Nephron progenitor cell (in vitro differentiated cells): ENCODE data around the gene TMEM245.
"Not testable (repeated sequence)": the region's sequence is repeated elsewhere in the genome, so short reads cannot be mapped to it uniquely, and the experiment has no call there.

Experiments used
- DNase-seq: peaks from one replicate; pipeline ENCODE4 v3.0.0; 2021
- H3K27ac Mint-ChIP-seq: 2 replicates; pipeline ENCODE4 v1.8.0; 2021; ENCODE audit warnings: mild to moderate bottlenecking, moderate library complexity, mixed read lengths
- H3K27me3 Mint-ChIP-seq: 2 replicates; pipeline ENCODE4 v1.8.0; 2021; ENCODE audit warnings: mild to moderate bottlenecking, low read depth, mixed read lengths; ENCODE audit not compliant: poor library complexity
- H3K36me3 Mint-ChIP-seq: 2 replicates; pipeline ENCODE4 v1.8.0; 2021; ENCODE audit warnings: low read depth, mixed read lengths
- H3K4me1 Mint-ChIP-seq: 2 replicates; pipeline ENCODE4 v1.8.0; 2021; ENCODE audit warnings: mixed read lengths
- H3K4me3 Mint-ChIP-seq: 2 replicates; pipeline ENCODE4 v1.8.0; 2021; ENCODE audit warnings: mild to moderate bottlenecking, moderate library complexity, mixed read lengths
- H3K9me3 Mint-ChIP-seq: 2 replicates; pipeline ENCODE4 v1.8.0; 2021; ENCODE audit warnings: mild to moderate bottlenecking, moderate library complexity, mixed read lengths
- TF ChIP-seq, protein P1 (sequence below): fragments of 200-600 bp; sonication (generic); IDR thresholded peaks from 2 replicates; pipeline ENCODE4 v1.5.0; 2021; ENCODE audit warnings: antibody characterized with exemption

Gene TMEM245

DNA sequence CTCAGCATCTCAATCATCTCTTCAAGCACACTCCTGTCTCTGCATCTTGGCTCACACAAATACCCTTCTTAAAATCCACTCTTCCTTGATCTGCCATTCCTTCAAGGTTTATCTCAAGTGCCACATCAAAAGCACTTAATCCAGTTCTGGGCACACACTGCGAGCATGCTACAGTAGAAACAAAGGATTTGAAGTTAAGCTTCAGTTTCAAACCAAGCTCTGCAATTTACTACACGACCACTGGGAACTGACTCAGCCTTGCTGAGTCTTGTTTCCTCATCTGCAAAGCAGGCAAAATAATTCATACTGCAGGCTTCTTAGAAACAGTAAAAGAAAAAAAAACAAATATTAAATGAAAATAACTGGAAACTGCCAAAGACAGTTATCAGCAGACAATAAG, 56.0 kb downstream of the TMEM245 start:
- no peak for DNase-seq
- TF ChIP-seq, protein P1, sequence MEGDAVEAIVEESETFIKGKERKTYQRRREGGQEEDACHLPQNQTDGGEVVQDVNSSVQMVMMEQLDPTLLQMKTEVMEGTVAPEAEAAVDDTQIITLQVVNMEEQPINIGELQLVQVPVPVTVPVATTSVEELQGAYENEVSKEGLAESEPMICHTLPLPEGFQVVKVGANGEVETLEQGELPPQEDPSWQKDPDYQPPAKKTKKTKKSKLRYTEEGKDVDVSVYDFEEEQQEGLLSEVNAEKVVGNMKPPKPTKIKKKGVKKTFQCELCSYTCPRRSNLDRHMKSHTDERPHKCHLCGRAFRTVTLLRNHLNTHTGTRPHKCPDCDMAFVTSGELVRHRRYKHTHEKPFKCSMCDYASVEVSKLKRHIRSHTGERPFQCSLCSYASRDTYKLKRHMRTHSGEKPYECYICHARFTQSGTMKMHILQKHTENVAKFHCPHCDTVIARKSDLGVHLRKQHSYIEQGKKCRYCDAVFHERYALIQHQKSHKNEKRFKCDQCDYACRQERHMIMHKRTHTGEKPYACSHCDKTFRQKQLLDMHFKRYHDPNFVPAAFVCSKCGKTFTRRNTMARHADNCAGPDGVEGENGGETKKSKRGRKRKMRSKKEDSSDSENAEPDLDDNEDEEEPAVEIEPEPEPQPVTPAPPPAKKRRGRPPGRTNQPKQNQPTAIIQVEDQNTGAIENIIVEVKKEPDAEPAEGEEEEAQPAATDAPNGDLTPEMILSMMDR = no peak
- H3K9me3 Mint-ChIP-seq = no peaks in the 10 kb centered on the region
- no peaks in the 10 kb centered on the region for H3K4me1 Mint-ChIP-seq
- H3K27ac Mint-ChIP-seq = no peak overlapping the region
- peaks cover 56% of the 10 kb centered on the region for H3K36me3 Mint-ChIP-seq
- H3K4me3 Mint-ChIP-seq = no peak overlapping the region
- no peaks in the 10 kb centered on the region for H3K27me3 Mint-ChIP-seq

DNA sequence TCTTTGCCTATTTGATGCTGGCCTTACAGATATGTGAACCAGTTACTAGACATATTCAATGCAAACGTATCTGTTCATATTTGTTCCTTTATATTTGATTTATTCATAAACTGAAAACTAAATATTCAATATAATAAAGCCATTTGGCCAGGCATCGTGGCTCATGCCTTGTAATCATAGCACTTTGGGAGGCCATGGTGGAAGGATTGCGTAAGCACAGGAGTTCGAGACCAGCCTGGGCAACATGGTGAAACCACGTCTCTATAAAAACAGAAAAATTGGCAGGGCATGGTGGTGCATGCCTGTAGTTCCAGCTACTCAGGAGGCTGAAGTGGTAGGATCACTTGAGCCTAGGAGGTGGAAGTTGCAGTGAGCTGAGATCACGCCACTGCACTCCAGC, 57.2 kb downstream of the TMEM245 start:
- DNase-seq = no peak
- no peak overlapping the region for H3K27ac Mint-ChIP-seq
- peaks cover 62% of the 10 kb centered on the region for H3K36me3 Mint-ChIP-seq
- H3K9me3 Mint-ChIP-seq = no peaks in the 10 kb centered on the region
- no peak overlapping the region for H3K4me3 Mint-ChIP-seq
- H3K4me1 Mint-ChIP-seq = no peaks in the 10 kb centered on the region
- H3K27me3 Mint-ChIP-seq = no peaks in the 10 kb centered on the region
- TF ChIP-seq, protein P1 = no peak

DNA sequence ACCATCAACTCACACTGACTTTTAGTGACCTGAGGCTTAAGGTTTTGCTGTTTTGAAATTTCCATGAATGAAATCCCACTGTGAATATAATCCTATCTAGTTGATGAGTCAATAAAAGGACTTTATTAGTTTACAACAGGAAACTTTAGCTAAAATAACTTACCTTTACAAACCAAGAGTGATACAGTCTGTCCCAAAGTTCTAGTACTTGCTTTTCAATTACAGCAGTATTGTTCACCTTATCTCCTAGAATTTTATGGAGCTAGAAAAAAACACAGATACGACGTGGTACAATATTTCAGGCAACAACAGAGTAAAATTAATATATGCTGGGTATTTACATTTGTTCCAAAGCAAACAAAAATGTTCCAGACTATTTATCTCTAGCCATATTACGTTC, 59.6 kb downstream of the TMEM245 start:
- Mint-ChIP-seq H3K9me3 (no peaks in the 10 kb centered on the region), H3K27ac (no peak overlapping the region), H3K4me1 (no peaks in the 10 kb centered on the region), H3K4me3 (no peak overlapping the region), H3K36me3 (peaks cover 75% of the 10 kb centered on the region), H3K27me3 (no peaks in the 10 kb centered on the region)
- TF ChIP-seq, protein P1 = no peak
- DNase-seq = no peak

DNA sequence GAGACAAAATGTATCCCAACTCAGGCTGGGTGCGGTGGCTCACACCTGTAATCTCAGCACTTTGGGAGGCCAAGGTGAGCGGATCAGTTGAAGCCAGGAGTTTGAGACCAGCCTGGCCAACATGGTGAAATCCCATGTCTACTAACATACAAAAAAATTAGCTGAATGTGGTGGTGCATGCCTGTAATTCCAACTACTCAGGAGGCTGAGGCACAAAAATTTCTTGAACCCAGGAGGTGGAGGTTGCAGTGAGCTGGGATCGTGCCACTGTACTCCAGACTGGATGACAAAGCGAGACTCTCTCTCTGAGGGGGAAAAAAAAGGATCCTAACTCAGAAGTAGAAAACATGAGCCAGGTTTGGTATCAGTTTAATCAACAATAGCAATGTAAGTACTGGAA, 66.6 kb downstream of the TMEM245 start:
- H3K36me3 Mint-ChIP-seq = peaks cover 89% of the 10 kb centered on the region
- not testable (repeated sequence) for DNase-seq, H3K4me3 Mint-ChIP-seq, H3K27ac Mint-ChIP-seq, H3K9me3 Mint-ChIP-seq, H3K4me1 Mint-ChIP-seq, H3K27me3 Mint-ChIP-seq

DNA sequence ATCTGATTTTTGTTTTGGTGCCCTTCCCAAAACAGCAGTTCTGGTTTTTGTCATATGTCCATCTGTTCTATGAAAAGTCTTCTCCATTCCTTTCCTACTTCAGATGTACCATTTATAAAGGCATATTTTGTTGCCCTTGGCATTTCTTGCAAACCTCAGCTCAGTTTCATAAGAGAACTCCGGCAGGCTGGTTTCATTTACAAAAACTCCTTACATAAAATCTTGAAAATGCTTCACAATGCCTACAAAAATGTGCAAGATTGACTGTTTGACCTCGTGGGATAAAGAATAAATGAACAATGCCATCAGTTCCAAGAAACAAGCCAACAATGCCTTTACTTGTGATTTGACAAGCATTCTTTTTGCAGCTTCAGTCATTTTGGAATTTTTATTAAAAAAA, 67.3 kb downstream of the TMEM245 start:
- DNase-seq = no peak
- no peaks in the 10 kb centered on the region for H3K27me3 Mint-ChIP-seq
- no peak overlapping the region for H3K4me3 Mint-ChIP-seq
- TF ChIP-seq, protein P1 = no peak
- peaks cover 86% of the 10 kb centered on the region for H3K36me3 Mint-ChIP-seq
- no peaks in the 10 kb centered on the region for H3K9me3 Mint-ChIP-seq
- H3K27ac Mint-ChIP-seq = no peak overlapping the region
- no peaks in the 10 kb centered on the region for H3K4me1 Mint-ChIP-seq

DNA sequence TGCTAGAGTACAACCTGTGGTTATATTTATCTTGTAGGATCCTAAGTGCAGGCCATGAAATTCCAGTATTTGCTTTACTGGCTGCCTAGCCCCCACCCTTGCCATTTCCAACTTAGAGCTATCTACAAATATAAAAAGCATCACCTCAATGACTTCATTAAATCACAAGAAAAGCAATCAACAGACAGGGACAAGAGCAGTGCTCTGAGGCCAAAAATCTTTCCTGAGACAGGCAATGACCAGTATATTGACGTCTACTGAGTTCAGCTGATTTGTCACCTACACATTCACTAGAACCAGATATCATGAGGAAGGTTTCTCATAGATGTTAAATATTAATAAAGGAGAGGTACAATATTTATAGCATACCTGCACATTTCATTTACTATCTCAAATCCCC, 68.0 kb downstream of the TMEM245 start:
- DNase-seq = no peak
- H3K36me3 Mint-ChIP-seq = peaks cover 85% of the 10 kb centered on the region
- TF ChIP-seq, protein P1 = no peak
- H3K27ac Mint-ChIP-seq = no peak overlapping the region
- H3K9me3 Mint-ChIP-seq = no peaks in the 10 kb centered on the region
- H3K4me3 Mint-ChIP-seq = no peak overlapping the region
- no peaks in the 10 kb centered on the region for H3K4me1 Mint-ChIP-seq
- no peaks in the 10 kb centered on the region for H3K27me3 Mint-ChIP-seq
